ENCODE data around the gene KCTD10. TPM values are rescaled to one million over a fixed set of nuclear protein-coding genes. Genes with fewer than 3 reads are reported as not detected.

The KCTD10 gene
- total RNA-seq, 1 experiment from 2014 or later = 71.3 TPM

- H2BK120ac ChIP-seq (ENCODE audit: low read depth, low read length, poor library complexity, severe bottlenecking) = no peak overlapping the region
- H3K79me2 ChIP-seq (ENCODE audit: insufficient read depth, low read length) = peaks cover 4% of the 10 kb centered on the region; the same call in 1 of the 2 replicates
- H3K27ac Mint-ChIP-seq = no peak overlapping the region
- H4K5ac ChIP-seq (ENCODE audit: insufficient read length, low read depth, low read length) = no peak overlapping the region
- no peak for TF ChIP-seq CTCF (conservative IDR thresholded peaks at IDR 0.05)
- H3K79me1 ChIP-seq (ENCODE audit: insufficient read depth, low read depth, low read length, poor library complexity, severe bottlenecking) = peaks cover 6% of the 10 kb centered on the region
- H2AFZ ChIP-seq (ENCODE audit: low read length) = no peak overlapping the region
- no peak overlapping the region for H3K4ac ChIP-seq (ENCODE audit: low read depth, low read length)
- no peaks in the 10 kb centered on the region for H3K27me3 Mint-ChIP-seq (ENCODE audit: low read depth)
- no peak overlapping the region for H3K56ac ChIP-seq (ENCODE audit: insufficient read length, low read depth, low read length)
- no peak overlapping the region for H2BK15ac ChIP-seq (ENCODE audit: low read depth, low read length)
- H3K36me3 Mint-ChIP-seq (ENCODE audit: insufficient read depth in 1 of 3, low read depth in 3 of 3) = peaks cover 5 to 33% (median 29%) of the 10 kb centered on the region in 3 experiments; a peak in 6 of 7 replicates
- H3K23ac ChIP-seq (ENCODE audit: insufficient read length, low read depth, low read length) = no peak overlapping the region
- H3K4me1 Mint-ChIP-seq = peaks cover 3 to 6% of the 10 kb centered on the region in 2 experiments; a peak in 2 of 4 replicates
- H3K9me3 ChIP-seq (ENCODE audit: control insufficient read depth, low read depth, low read length) = no peaks in the 10 kb centered on the region
- H3K23me2 ChIP-seq (ENCODE audit: insufficient read length, low read depth, low read length, poor library complexity, severe bottlenecking) = peaks cover 12% of the 10 kb centered on the region
- no peak overlapping the region for H3T11ph ChIP-seq (ENCODE audit: low read length)
- WGBS (ENCODE audit: extremely low coverage, insufficient read length, low lambda C conversion rate) = no CpG with 5 or more reads among the region's 1 CpG
- no peak overlapping the region for H3K4me2 ChIP-seq (ENCODE audit: insufficient read depth, insufficient read length, low read length)
- no peaks in the 10 kb centered on the region for H3K27me3 ChIP-seq (ENCODE audit: insufficient read depth, low read length)
- no peak overlapping the region for H2BK12ac ChIP-seq (ENCODE audit: insufficient read length, low read depth, low read length)
- H4K8ac ChIP-seq (replicated peaks; ENCODE audit: insufficient read length, low read depth, low read length) = no peak overlapping the region
- no peak overlapping the region for H3K18ac ChIP-seq (ENCODE audit: insufficient read length, low read depth, low read length)
- H3K27ac ChIP-seq (ENCODE audit: insufficient read length, low read depth, low read length) = no peak overlapping the region
- DNase-seq = no peak
- H4K20me1 ChIP-seq (ENCODE audit: control insufficient read depth, insufficient read depth, insufficient read length) = no peaks in the 10 kb centered on the region
- H2BK20ac ChIP-seq (ENCODE audit: low read depth, low read length, poor library complexity, severe bottlenecking) = no peak overlapping the region
- H3K9ac ChIP-seq (ENCODE audit: extremely low read depth, insufficient read length, low read length) = no peak overlapping the region
- no peak overlapping the region for H2AK5ac ChIP-seq (ENCODE audit: insufficient read length, low read length)
- H4K91ac ChIP-seq (ENCODE audit: insufficient read length, low read depth, low read length) = no peak overlapping the region
- no peaks in the 10 kb centered on the region for H3K9me3 Mint-ChIP-seq
- no peaks in the 10 kb centered on the region for H3K4me1 ChIP-seq (ENCODE audit: insufficient read depth, low read length)
- H3K14ac ChIP-seq (ENCODE audit: insufficient read depth, low read length) = no peak overlapping the region
- no peak overlapping the region for H3K4me3 Mint-ChIP-seq
- no peak overlapping the region for H2BK5ac ChIP-seq (ENCODE audit: insufficient read length, low read length)
Observed at GRCh38 chr12:109481863-109482262, 4.8 kb upstream of the KCTD10 start.
